HG03469 (cell line): ENCODE measurements around the gene SYNDIG1.

ENCODE experiments used
- ATAC-seq: cut with Tn5 transposase; IDR thresholded peaks from one replicate; pipeline ENCODE4 v1.9.1; 2021; ENCODE audit warnings: mild to moderate bottlenecking, moderate library complexity, moderate number of reproducible peaks; ENCODE audit not compliant: unreplicated experiment

The SYNDIG1 gene

DNA sequence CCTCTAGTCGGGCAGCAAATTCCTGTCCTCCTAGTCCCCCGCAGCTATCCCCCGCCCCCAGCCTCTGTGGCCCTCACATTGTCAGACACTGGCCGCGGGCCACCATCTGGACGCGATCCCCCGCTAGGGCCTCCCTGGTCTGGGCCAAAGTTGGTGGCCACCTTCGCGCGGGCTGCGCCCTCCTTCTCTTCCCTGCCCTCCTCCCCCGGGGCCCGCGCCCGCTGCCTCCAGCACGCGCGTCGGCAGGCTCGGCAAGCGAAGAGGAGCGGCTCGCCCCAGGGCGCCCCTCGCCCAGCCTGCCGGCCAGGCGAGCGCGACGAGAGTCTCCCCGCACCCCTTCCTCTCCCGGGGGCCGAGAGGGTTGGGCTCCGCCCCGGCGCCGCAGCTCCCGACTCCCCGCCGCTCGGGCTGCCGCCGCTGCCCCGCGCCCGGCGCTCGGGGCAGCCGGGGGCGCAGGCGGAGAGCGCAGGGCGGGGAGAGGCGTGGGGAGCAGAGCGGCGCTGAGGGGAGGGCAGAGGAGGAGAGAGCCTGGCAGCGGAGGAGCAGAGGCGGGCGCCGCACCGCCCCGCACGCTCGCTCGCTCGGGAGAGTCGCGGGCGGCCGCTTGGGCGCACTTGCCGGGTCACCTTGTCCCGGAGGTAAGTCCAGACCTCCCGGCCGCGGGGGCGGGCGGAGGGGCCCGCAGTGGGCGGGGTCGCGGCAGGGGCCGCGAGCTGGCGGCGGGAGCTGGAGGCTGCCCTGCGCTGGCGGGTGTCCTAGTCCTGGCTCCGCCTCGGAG lies at the start of gene SYNDIG1:
Gene SYNDIG1, plus strand, starts transcription at position 514 of the 778 bp plus-strand sequence. CDS start 73,469 bp downstream, outside the sequence.
- no peak for ATAC-seq

- no peak for ATAC-seq
Observed at GRCh38 chr20:24419786-24420185, 49.6 kb upstream of the SYNDIG1 start.

DNA sequence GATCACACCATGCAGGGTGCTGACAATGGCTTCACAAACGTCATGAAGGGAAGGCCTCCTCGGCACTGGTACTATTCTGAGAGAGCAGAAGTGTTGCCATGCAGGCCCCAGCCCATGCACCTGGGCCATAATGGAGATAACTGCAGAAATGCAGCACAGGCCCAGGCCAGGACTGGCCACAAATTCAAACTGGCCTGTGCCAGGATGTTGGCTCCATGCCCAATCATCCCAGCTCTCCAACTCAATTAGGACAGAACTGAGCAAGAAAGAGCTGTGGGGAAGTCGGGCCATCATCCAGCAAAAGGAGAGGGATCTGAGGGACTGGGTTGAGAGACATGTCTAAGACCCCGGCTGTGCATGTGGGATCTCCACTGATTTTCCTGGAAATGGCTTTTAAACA lies 48.9 kb upstream of the SYNDIG1 start:
- no peak for ATAC-seq

- no peak for ATAC-seq
Observed at GRCh38 chr20:24421071-24421470, 48.4 kb upstream of the SYNDIG1 start.

GRCh38 chr20:24422091-24422760 lies 47.2 kb upstream of the SYNDIG1 start:
- ATAC-seq = no peak

DNA sequence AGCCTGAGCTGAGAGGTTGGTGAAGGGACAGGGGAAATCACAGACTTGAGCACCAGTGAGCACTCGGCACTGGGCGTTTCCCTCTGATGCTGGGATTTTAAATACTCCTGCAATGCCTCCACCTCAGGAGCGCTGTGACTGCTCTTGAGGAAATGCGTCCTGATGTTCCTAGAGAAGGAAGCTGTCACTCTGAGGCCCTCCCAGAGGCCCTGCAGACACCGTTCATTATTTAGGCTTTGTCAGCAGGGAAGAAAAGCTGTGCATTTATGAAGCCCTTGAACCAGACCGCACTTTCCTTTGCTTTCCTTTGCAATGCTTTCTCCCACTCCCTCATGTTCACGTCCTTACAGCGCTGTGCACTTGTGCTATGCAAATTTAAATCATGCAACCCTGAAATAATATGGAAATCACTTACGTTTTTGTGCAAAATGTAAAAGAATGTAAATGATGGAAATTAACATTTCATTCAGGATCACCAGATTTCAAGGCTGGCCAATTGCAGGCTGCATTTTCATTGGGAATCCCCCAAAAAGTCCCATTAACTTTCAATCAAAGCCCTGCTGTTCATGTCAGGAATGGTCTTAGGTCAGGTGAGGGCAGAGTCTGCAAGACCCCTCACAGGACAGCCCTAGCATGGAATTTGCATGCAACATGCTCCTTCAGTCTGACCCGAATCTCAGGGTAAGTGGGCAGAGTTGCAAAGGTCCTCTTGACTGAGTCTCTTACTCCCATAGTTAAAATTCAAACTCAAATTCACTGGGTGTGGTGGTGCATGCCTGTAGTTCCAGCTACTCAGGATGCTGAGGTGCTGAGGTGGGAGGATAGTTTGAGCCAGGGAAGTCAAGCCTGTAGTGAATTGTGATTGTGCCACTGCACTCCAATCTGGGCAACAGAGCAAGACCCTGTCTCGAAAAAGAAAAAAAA lies 45.8 kb upstream of the SYNDIG1 start:
- ATAC-seq = no peak

- no peak for ATAC-seq
Observed at GRCh38 chr20:24425523-24426135, 43.8 kb upstream of the SYNDIG1 start.

GRCh38 chr20:24431279-24432045 lies 38.0 kb upstream of the SYNDIG1 start:
- no peak for ATAC-seq

- ATAC-seq = no peak
Observed at GRCh38 chr20:24432046-24432442, 37.4 kb upstream of the SYNDIG1 start.

DNA sequence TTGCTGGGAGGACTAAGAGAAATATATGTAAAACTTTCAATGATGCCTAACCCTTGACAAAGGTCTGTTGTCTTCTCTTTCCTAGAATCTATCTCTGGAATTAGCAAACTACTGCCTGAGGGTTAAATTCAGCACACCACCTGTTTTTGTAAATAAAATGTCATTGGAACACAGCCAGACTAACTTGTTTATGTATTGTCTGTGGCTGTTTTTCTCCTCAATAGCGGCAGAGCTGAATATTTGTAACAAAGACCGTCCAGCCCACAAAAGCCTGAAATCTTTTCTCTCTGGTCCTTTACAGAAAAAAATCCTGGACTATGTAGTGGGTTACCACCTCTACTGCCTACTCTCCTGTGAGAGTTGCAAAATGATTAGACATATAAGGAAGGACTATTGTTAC lies 33.3 kb upstream of the SYNDIG1 start:
- ATAC-seq = no peak

- ATAC-seq = no peak
Observed at GRCh38 chr20:24437196-24438082, 32.0 kb upstream of the SYNDIG1 start.

- ATAC-seq = no peak
Observed at GRCh38 chr20:24438331-24438730, 31.1 kb upstream of the SYNDIG1 start.

DNA sequence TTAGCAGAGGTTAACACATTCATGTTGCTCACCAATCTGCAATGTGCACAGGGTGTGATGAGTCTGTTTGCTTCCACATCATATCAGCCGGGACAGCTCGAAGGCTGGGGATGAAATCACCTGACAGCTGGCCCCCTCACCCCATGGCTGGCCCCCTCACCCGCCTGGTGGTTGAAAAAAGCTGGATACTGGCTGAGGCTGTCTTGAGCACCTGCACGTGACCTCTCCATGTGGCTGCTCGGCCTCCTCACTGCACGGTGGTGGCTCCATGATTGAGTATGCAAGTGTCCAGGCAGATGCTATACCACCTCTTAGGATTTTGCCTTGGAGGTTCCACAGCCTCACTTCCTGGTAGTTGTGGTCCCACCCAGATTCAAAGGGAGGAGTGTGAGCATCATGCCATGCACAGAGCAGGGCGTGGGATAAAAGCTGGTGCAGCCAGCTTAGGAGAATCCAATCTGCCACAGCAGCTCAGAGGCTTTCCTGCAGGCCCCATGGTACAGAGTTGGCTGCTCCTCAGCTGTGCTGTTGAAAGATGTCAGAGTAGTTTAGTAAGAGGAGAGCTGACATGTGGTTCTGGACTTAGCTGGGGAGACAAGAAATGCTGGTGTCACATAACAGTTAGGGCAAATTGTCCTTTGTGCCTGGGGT lies 29.6 kb upstream of the SYNDIG1 start:
- no peak for ATAC-seq

DNA sequence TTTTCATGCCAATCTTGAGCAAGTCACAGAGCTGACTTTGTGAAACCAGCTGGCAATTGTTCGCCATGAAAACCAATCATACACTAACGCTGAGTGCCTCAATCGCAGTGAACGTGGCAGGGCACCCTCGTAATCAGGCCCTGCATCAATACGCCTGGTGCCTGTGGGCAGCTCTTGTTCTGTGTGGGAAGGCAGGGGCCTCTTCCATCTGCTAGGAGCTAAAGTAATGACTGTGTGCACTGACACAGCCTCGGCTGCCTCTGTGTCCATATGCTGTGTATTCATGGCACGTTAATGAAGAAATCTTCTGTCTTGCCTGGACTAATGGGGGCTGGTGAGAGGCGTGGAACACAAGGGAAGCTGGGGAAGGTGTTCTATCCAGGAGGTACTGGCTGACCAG lies 27.8 kb upstream of the SYNDIG1 start:
- ATAC-seq = no peak

GRCh38 chr20:24442909-24443308 lies 26.5 kb upstream of the SYNDIG1 start:
- no peak for ATAC-seq

DNA sequence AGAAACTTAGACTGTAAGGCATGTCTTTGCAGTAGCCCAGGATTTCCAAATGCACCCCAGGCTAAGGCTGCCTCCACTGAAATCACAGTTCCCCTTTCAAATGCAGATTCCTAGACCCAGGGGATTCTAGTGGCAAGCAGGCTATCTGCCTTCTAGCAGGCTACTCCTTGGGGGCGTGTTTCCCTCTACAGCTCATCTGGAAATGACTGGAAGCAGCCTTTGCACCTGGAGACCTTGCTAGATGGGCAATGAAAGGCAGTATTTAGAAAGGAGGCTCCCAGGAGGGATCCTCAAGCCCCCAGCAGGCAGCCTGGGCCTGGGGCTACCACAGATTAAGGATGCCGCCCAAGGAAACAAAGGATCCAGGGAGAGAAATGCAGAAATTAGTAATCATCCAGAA lies 26.0 kb upstream of the SYNDIG1 start:
- ATAC-seq = no peak

DNA sequence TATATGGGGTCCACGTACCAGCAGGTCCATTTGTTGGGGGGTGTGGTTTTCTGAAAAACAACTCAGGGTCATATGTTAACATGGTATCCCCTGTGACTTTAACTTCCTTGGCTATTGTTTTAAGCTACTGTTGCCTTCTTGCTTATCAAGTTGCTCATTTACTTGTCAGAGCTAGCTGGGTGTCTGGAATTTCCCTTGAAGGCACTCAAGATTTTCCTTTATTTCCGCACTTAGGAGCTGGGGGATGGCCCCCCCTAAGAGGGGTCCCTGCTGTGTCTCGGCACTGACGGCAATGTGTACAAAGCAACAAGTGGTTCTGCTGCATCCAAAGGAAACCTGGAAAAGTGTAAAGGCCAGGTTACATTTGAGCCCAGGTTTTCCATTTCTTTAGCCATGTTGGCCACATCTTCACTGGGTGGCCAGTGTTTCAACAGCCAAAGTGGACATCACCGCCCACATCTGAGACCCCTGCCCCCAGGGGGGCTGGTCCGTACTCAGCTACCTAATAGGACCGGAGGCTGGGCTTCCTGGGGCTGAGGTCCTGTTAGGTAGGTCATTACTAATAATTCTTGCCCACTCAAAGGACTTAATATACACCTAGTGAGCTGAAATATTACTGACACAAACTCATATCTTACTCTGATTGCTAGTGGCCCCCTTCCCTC lies 24.8 kb upstream of the SYNDIG1 start:
- no peak for ATAC-seq

DNA sequence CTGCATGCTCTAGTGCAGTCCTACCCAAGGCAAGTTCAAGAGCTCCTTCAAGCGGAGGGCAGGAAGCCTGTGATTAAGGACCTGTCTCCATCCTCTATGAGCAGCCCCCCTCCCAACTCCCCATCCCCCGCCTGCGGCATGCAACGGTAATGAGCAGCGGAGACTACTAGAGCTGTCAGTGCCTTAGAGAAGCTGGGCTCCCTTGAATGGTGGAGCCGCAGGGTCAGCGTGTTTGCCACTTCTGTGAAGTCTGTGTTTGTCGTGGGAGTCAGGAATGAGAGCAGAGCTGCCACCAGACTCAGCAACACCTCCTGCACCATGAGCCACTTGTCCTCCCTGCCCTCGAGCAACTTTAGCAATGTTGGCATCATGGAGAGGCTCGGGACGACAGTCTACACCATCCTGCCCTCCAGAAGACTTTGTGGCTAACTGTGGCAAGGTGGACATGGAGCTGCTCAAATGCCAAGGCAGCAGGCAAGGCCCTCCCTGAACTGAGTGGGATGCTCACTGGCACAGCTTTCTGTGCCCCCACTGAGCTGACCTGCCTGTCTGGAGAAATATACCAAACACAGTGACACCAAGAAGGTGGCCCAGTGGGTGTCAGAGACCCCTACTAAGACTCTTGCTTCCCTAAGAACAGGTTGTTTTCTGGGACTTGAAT lies 23.8 kb upstream of the SYNDIG1 start:
- ATAC-seq = no peak
